HL-60 (cell line): ENCODE results near the gene NEK8.

Experiments used
- DNase-seq, 2 experiments: peaks; one replicate each; pipeline ENCODE4 v3.0.0-alpha.2; 2010 to 2020; ENCODE audit warnings: low read depth in 1 of 2, low spot score in 1 of 2
- H3K27ac ChIP-seq: fragments of 250-450 bp; sonication (Bioruptor Pico); replicated peaks from 2 replicates; pipeline ENCODE4 v1.5.1; 2020; ENCODE audit warnings: mild to moderate bottlenecking, moderate library complexity
- H3K27me3 ChIP-seq: fragments of 250-450 bp; sonication (Bioruptor Pico); 2 replicates; pipeline ENCODE4 v1.5.1; 2021; ENCODE audit warnings: mild to moderate bottlenecking, moderate library complexity; ENCODE audit not compliant: insufficient read depth, poor library complexity, severe bottlenecking
- H3K4me3 ChIP-seq: replicated peaks from 2 replicates; pipeline ENCODE4 v1.5.1; 2011; ENCODE audit warnings: mild to moderate bottlenecking, control low read depth, low read length; ENCODE audit not compliant: insufficient read depth
- CTCF ChIP-seq: IDR thresholded peaks from one replicate; pipeline ENCODE4 v1.5.1; 2011; ENCODE audit warnings: low read length, control low read depth, inconsistent platforms; ENCODE audit not compliant: insufficient read depth
- GABPA ChIP-seq: IDR thresholded peaks from 2 replicates; pipeline ENCODE4 v1.6.1; 2012; ENCODE audit warnings: low read depth
- POLR2AphosphoS5 ChIP-seq: IDR thresholded peaks from 2 replicates; pipeline ENCODE4 v1.6.1; 2012; ENCODE audit warnings: low read depth
- REST ChIP-seq: IDR thresholded peaks from 2 replicates; pipeline ENCODE4 v1.6.1; 2012; ENCODE audit warnings: low read depth; ENCODE audit not compliant: insufficient replicate concordance
- SPI1 ChIP-seq: IDR thresholded peaks from 2 replicates; pipeline ENCODE4 v1.6.1; 2012; ENCODE audit warnings: low read depth, mild to moderate bottlenecking, borderline replicate concordance

Gene NEK8

GRCh38 chr17:28707339-28707720 is 21.3 kb upstream of the NEK8 start:
- no peak for DNase-seq
- no peaks in the 10 kb centered on the region for H3K27me3 ChIP-seq
- TF ChIP-seq CTCF (no peak), REST (no peak), POLR2AphosphoS5 (no peak), SPI1 (no peak), GABPA (no peak)

GRCh38 chr17:28710861-28711722 is 17.5 kb upstream of the NEK8 start:
- Histone ChIP-seq H3K4me3 (peak overlapping the region; percentile 62), H3K27ac (peak overlapping the region; percentile 69), H3K27me3 (peaks cover 2% of the 10 kb centered on the region)
- TF ChIP-seq POLR2AphosphoS5 (no peak; the same call in 1 of the 2 replicates), GABPA (no peak), SPI1 (no peak), REST (no peak), CTCF (no peak)
- DNase-seq = peak; percentile 74 to 85

More at GRCh38 chr17:28707339-28707720, 21.3 kb upstream of the NEK8 start:
- Histone ChIP-seq H3K4me3 (no peak overlapping the region), H3K27ac (no peak overlapping the region)

GRCh38 chr17:28711723-28712031 is 16.9 kb upstream of the NEK8 start, which contains the start of gene PROCA1:
TSS of gene PROCA1 (minus strand) at chr17:28711888. CDS start at chr17:28711660, 228 bp downstream.
- no peak for TF ChIP-seq CTCF
- TF ChIP-seq POLR2AphosphoS5 = no peak
- TF ChIP-seq GABPA = no peak
- no peak for TF ChIP-seq REST
- no peak for TF ChIP-seq SPI1
- peak within 1 kb of the TSS; percentile 69 for H3K27ac ChIP-seq
- H3K27me3 ChIP-seq = peaks cover 2% of the 10 kb centered on the region
- no peak for DNase-seq
- H3K4me3 ChIP-seq = peak within 1 kb of the TSS; percentile 62
